Limb (tissue), 2 donors: Measurements from ENCODE around the gene DPAGT1.

Experiments used
- DNase-seq, 2 donors: peaks; one replicate each; pipeline ENCODE4 v3.0.0-alpha.2; 2016; ENCODE audit errors: extremely low spot score in 2 of 2

DPAGT1 gene

DNA sequence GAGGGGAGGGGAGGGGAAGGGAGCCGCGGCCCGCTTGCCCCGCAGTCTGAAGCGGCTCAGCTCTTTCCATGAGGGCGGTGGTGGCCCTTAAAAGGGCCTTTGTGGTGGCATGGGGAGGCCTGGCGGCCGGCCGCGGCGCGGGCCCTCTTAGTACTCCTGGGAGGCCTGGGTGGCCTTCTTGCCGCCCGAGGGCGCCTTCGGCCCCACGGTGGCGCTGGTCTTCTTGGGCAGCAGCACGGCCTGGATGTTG lies 6.9 kb downstream of the DPAGT1 start:
- peak; percentile 71 to 84 for DNase-seq

DNA sequence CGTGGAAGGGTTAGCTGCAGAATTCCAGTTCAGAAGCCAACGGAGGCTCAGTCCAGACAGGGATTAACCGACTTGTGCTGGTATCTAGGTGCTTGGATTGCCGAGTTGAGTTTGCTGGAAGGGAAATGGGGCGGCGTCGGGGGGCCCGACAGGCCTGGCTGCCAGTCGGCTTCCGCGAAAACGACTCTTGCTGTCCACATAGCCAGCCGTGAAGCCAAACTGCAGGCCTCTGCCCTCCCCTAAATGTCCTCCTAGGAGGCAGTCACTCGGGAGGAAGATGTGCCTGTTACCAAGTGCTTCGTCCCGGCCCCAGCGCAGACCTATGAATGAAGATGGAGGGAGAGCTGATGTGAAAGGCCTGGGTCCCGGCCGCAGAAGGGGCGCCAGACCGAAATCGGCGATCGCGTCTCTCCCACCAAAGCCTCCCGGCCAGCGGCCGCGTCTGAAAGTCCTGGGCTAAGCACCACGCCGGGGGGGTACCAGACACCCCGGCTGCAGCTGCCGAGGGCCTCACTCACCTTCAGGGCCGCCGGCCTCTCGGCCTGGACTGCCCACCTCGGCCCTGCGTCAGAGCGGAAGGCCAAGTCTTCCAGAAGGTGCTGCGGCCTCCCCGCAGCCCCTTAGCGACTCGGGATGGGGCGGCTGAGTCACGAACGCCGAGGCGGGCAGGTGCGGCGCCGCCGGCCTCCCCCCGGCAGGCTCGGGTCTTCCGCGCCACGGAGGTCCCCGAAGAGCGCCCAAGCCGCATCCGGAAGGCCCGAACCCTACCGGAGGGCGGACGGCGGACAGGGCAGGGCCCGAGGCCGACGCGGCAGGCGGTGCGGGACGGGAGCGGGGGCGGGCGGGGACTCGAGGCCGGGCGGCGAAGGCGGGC lies 7.5 kb downstream of the DPAGT1 start:
- peak in 1 of 2 donors; percentile 59 for DNase-seq

DNA sequence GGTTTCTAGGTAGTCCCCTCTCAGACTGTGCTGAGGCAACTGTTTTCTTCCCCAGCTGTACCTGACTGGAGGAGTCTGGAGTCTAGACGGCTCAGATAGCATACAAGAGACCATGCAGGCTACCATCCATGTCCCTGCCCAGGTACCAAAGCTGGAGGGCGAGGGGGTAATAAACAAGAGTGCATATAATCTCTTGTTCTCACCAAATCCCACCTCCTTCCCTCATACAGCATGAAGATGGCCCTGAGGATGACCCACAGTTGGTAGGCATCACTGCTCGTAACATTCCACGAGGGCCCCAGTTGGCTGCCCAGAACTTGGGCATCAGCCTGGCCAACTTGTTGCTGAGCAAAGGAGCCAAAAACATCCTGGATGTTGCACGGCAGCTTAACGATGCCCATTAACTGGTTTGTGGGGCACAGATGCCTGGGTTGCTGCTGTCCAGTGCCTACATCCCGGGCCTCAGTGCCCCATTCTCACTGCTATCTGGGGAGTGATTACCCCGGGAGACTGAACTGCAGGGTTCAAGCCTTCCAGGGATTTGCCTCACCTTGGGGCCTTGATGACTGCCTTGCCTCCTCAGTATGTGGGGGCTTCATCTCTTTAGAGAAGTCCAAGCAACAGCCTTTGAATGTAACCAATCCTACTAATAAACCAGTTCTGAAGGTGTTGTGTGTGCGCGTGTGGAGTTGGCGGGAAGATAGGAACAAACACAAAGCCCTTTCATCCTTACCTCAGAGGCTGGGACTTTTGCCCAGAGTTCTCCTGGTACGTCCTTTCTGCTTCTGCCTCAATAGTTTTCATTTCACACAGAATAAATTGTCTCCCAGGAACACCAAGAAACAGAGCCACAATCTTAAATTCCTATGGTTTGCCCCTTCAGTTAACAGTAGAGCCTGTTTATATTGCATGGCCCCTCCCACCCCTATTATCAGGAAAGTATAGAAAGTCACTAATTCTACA lies 8.5 kb downstream of the DPAGT1 start:
- no peak for DNase-seq

DNA sequence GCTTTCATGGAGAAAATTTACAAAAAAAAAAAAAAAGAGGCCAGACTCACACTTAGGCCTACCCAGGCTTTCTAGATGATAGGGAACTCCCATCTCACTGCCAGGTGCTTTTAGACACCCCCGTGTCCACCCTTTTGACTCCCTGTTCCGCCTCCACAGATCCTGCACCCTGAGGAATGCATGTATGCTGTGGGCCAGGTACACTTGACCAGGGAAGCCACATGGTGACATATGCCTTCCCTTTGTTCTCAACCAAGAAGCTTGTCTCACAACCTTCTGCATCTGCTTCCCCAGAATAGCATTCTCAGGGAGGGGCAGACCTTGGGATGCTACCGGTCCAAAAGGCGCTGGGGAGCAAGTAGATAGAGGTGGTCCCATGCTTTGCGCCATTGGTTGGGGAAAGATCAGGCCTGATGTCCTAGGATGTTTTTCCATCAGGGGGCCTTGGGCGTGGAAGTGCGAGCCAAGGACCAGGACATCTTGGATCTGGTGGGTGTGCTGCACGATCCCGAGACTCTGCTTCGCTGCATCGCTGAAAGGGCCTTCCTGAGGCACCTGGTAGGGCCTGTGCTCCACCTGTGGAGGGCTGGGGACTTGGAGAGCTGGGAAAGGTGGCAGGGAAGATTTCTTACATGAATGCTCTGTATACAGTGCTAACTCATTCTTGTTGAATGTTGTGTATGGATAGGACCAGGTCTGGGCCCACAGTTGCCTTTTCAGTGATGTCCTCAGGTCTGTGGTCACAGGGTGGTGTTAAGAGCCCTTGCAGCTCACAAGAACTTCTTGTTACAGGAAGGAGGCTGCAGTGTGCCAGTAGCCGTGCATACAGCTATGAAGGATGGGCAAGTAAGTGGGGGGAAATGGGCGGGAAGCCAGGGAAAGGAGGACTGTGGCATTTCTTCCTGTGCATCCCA lies 9.4 kb downstream of the DPAGT1 start:
- DNase-seq, result no peak

DNA sequence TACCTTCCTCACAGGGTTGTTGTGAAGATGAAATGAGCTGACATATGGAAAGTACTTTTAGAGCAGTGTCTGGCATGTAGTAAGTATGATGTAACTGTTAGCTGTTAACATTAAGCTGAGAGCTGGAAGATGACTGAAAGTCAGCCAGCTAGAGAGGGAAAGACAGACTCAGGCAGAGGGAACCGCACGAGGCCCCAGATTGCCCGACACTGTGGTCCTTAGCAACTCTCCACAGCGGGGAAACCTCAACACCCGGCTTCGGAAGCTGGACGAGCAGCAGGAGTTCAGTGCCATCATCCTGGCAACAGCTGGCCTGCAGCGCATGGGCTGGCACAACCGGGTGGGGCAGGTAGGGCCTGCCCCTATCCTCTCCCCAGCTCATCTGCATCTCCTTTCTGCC lies 10.5 kb downstream of the DPAGT1 start:
- DNase-seq, result no peak

DNA sequence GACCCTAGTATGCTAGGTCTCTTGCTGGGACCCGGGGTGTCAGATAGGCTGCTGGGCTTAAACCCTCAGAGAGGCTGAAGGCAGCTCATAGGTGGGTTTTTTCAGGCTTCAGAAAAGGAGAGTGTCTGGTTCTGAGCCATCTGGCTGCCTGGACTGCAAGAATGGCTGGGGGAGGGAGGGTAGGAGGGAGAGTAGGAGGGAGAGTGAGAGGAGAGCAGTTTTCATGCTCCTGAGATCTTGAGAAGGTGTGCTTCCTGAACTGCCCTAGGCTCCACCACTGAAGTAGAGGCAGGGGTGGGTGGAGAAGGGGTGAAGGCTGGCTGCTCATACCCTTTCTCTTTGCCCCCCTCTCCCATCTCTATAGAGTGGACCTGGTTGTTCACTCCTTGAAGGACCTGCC lies 12.3 kb downstream of the DPAGT1 start:
- DNase-seq, result no peak

DNA sequence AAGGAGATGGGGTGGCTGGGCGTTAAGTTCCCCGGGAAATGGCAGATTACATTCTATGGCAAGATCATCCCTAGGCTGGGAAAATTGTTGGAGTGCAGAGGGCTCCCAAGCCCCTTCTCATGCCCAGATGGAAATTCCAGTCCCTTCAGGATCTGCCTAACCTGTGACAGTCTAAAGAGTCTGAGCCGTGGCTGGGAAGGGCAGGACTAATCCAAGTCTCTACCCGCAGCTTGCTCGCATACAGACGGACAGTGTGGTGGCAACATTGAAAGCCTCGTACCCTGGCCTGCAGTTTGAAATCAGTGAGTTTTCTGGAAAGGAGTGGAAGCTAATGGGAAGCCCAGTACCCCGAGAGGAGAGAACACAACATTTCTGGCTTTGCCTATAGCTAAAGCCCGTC lies 13.2 kb downstream of the DPAGT1 start:
- no peak for DNase-seq

DNA sequence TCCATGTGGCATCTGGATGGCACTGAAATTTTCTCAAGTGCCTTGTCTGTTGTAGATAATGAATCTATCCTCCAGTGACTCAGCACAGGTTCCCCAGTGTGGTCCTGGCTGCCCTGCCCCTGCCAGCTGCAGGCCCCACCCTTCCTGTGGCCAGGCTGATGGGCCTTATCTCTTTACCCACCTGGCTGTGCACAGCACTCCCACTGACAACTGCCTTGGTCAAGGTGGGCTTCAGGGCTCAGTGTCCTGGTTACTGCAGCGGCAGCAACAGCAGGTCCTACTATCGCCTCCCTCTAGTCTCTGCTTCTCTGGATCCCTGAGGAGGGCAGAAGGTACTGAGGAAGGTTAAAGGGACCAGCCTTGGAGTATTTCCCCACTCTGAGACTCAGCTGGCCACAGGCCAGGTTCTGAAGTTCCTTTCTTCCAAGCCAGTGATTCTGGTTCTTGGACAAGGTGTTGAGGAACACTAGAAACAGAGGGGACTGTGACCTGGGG lies 13.9 kb downstream of the DPAGT1 start:
- DNase-seq, result no peak

DNA sequence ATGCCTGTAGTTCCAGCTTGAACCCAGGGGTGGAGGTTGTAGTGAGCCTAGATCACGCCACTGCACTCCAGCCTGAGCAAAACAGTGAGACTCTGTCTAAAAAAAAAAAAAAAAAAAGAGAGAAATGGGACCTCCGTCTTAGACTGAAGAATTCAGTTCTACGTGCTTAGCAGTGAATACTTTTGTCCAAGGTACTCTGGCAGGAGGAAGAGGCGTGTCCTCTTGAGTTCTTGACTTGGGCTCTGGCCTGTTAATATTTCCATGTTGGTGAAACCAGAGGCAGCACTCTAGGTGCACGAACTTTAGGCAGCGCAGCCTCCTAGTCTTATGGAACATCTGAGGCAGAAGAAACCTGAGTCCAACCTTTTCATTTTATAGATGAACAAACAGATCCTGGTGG lies 14.5 kb downstream of the DPAGT1 start:
- no peak for DNase-seq

DNA sequence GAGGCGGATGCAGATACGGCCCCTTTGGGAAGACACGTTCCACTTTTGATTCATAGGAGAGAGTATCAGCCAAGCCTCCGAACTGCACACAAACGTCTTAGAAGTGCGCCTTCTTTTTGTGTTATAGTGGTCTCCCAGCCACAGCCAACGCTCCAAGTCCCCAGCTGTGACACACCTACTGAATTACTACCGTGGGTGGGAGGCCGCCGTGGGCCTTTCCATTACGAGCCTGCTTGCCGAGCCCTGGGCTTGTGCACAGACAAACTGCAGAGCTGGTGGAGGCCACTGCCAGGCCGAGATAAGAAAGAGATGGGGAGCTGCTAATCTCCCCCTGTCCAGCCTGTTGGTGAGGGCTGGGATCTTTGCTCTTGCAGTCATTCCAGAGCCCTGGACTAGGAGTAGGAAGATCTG lies 16.2 kb downstream of the DPAGT1 start:
- no peak for DNase-seq

DNA sequence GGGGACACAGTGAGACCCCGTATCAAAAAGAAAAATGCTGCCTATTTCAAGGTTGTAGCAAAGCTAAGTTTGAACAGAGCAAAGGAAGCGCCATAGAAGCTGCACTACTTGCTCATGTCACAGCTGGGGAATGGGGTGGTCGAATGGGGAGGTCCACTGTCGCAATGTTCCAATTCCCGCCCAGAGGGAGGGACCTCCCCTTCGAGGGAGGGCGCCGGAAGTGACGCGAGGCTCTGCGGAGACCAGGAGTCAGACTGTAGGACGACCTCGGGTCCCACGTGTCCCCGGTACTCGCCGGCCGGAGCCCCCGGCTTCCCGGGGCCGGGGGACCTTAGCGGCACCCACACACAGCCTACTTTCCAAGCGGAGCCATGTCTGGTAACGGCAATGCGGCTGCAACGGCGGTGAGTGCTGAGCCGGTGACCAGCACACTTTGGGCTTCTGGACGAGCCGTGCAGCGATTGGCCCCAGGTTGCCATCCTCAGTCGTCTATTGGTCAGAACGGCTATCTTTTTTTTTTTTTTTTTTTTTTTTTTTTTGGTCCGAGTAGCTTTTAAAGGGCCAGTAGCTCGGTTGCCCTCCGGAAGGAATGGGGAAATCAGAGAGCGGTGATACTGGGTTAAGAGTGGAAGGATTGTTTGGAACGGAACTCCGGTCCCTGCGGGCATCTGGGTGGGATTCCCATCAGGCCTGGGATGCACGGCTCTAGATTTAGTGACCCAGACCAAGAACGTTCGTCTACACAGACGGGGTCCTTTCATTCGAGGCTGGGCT lies 16.8 kb downstream of the DPAGT1 start, which contains the start of gene HMBS:
Gene HMBS, plus strand, starts transcription at position 219 of the 774 bp plus-strand sequence. Its CDS starts 153 bp downstream, at position 372.
- DNase-seq, result peak; percentile 93 to 96

DNA sequence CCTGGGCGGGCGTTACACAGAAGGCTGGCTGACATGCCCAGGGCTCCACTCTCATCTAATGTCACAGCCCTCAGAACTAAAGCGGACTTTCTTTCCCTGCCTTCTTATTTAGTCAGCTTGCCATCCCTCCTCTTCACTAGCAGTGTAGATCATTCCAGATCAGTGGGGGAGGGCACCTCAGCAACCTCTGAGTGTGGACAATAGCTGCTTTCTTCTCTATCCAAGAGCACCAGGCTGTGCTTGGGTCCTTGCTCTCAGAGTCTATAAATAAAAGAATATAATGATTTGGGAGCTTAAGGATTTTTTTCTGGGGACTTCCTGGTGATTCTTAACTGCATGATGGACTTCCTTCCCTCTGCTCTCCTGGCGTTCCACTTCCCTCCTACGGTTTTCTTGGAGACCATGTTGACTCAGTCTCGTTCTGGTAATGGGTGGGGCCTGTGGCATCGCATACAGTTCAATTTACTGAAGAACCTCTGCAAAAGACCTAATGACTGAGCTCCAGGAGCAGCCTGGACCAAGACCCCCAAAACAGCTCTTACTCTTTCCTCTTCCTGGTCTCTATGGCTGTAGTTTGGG lies 19.9 kb downstream of the DPAGT1 start:
- no peak for DNase-seq

DNA sequence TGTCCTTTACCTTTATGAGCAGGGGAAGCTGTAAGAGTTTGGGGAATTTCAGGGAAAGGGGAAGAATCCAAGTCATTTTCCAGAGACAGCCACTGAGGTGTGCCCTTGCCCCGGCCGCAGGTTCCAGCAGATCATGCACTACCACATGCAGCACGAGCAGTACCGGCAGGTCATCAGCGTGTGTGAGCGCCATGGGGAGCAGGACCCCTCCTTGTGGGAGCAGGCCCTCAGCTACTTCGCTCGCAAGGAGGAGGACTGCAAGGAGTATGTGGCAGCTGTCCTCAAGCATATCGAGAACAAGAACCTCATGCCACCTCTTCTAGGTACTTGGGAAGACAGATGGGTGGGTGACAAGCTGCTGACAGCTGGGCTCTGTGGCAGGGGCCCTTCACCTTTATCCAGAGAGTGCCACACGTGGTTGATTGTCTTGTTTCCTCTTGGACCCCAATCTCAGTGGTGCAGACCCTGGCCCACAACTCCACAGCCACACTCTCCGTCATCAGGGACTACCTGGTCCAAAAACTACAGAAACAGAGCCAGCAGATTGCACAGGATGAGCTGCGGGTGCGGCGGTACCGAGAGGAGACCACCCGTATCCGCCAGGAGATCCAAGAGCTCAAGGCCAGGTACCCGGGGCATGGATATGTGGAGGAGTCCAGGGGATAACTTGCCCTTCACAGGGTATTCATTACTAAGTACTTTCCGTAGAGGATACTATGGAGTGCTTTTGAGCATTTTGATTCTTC lies 22.8 kb downstream of the DPAGT1 start:
- no peak for DNase-seq

DNA sequence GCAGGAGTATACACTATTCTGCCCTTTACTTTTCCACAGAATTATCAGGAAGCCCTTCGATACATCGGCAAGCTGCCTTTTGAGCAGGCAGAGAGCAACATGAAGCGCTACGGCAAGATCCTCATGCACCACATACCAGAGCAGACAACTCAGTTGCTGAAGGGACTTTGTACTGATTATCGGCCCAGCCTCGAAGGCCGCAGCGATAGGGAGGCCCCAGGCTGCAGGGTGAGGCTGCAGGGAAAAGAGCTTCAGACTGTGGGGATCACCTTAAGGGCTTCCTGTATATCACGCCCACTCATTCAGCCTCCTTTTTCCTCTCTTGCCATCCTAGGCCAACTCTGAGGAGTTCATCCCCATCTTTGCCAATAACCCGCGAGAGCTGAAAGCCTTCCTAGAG lies 23.8 kb downstream of the DPAGT1 start:
- DNase-seq, result no peak

DNA sequence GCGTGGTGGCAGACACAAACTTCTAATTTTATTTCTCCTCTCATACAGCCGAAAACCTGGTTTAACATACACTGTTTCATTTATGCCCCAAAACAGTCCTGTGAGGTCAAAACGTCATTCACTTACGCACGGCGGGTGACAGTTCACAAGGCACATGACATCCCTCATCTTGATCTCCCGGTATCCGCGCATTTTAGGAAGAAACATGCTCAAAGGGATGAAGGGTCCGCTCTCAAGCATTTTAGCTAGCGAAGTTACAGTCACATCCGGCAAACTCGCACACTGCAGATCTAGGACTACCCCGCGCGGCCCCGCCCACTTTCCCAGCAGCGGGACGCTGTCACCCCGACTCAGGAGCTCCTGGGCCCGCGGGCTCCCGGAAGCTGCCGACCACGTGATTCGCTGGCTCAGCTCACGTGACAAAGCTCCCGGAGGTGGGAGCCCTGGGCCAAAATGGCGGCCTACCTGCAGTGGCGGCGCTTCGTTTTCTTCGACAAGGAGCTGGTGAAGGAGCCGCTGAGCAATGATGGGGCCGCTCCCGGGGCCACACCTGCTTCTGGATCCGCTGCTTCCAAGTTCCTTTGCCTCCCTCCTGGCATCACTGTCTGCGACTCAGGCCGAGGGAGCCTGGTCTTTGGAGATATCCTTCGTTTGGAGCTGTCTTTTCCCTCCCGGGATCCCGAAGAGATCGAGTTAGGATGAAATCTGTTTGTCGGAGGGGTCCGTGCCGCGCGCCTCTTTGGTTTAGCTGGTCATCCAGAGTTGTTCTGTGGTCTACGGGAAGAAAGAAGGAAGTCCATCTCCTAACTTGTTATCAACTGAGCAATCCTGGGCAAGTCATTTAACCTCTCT lies 34.1 kb downstream of the DPAGT1 start, which contains the start of gene VPS11:
Gene VPS11, plus strand, starts transcription at position 448 of the 852 bp plus-strand sequence. Its CDS starts 6 bp downstream, at position 454.
- peak; percentile 94 to 96 for DNase-seq

DNA sequence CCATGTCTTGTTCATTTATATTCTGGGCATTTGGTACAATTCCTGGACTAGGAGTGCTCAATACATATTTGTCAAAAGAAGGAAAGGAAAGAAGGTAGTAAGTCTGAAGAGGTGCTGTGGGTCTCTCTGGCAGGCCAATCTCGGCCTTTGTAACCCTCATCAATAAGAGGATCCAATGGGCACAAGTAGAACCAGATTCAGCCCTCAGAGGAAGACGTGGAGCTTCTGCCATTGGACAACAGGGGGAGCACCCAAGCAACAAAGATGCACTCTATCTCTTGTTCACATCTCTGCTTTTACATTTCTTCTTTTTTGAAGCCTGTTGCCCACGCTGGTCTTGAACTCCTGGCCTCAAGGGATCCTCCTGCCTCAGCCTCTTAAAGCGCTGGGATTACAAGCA lies 36.3 kb downstream of the DPAGT1 start:
- DNase-seq, result no peak

DNA sequence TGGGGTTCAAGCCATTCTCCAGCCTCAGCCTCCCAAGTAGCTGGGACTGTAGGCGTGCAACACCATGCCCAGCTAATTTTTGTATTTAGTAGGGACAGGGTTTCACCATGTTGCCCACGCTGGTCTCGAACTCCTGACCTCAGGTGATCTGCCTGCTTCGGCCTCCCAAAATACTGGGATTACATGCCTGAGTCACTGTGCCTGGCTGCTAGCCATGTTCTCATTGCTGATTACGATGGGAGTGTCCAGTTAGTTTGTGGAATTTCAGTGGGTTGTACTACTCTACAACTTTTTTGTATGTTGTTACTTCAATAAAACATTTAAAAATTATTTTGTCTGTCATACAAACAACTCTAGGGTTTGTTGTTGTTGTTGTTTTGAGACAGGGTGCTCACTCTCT lies 38.9 kb downstream of the DPAGT1 start:
- DNase-seq, result no peak

DNA sequence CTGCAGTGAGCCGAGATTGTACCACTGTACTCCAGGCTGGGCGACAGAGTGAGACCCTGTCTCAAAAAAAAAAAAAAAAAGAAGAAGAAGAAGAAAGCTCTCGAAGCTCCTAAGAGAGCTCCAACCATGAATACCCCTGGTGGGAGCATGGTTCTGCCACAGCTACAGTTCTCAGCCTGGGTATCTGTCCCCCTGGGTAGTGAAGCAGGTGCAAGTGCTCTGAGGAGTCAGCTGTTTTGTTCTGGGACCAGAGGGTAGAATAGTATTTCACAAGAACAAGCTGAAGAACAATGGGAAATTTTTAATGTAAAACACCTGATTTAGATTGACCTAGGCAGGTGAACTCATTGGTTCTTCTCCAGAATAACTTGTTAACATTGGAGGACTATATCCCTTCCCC lies 40.4 kb downstream of the DPAGT1 start:
- no peak for DNase-seq
